HEK293 (cell line): ENCODE measurements around the gene FAM83E.
A peak's percentile ranks its signal among the peaks of the same experiment; 100 is the strongest.

Experiments
- CTCF ChIA-PET: fragments of 350-600 bp; formaldehyde crosslinking; extraction: SDS; loops from one replicate; lab custom pipeline; 2021; ENCODE audit warnings: antibody characterized with exemption; lab: Yijun Ruan, JAX
- POLR2A ChIA-PET: fragments of 300-600 bp; formaldehyde crosslinking; extraction: SDS; loops from one replicate; lab custom pipeline; 2020; ENCODE audit warnings: antibody characterized with exemption, inconsistent platforms; lab: Yijun Ruan, JAX
- H3K27ac ChIP-seq: fragments of 200-500 bp; sonication (Bioruptor generic); 2 replicates; pipeline ENCODE4 v1.5.1; 2014; ENCODE audit warnings: low read depth, low read length, control low read depth, inconsistent platforms; ENCODE audit errors: extremely low read depth
- H3K36me3 ChIP-seq, 2 experiments: fragments of 200-500 bp in 1 of 2; sonication (Bioruptor generic) in 1 of 2; 1 replicate in 1 of 2; 2 replicates in 1 of 2; pipeline ENCODE4 v1.5.1; 2014 to 2017; ENCODE audit warnings: inconsistent platforms in 2 of 2, low read length in 2 of 2; ENCODE audit not compliant: control insufficient read depth in 2 of 2, insufficient read depth in 1 of 2
- H3K4me1 ChIP-seq: fragments of 200-500 bp; sonication (Bioruptor generic); 2 replicates; pipeline ENCODE4 v1.5.1; 2014; ENCODE audit warnings: mild to moderate bottlenecking, low read length, inconsistent platforms; ENCODE audit not compliant: control insufficient read depth, insufficient read depth
- H3K4me3 ChIP-seq: 2 replicates; pipeline ENCODE4 v1.5.1; 2011; ENCODE audit warnings: low read depth, mild to moderate bottlenecking, control low read depth, low read length, moderate library complexity
- H3K9me3 ChIP-seq: fragments of 200-500 bp; sonication (Bioruptor generic); 2 replicates; pipeline ENCODE4 v1.5.1; 2014; ENCODE audit warnings: low read depth, low read length, inconsistent platforms; ENCODE audit not compliant: control insufficient read depth, insufficient read depth
- SETDB1 ChIP-seq: IDR thresholded peaks from one replicate; pipeline ENCODE4 v1.6.1; 2017; ENCODE audit warnings: mild to moderate bottlenecking, low read length, moderate library complexity, mixed read lengths; ENCODE audit not compliant: insufficient read length
- ZNF16 ChIP-seq: fragments of 450-650 bp; formaldehyde crosslinking; IDR thresholded peaks from 2 replicates; pipeline ENCODE4 v1.5.1; 2016; ENCODE audit warnings: low read depth, missing biosample characterization, missing genetic modification characterization
- ZNF24 ChIP-seq: fragments of 450-650 bp; formaldehyde crosslinking; IDR thresholded peaks from 2 replicates; pipeline ENCODE4 v1.5.1; 2016; ENCODE audit warnings: missing biosample characterization, missing genetic modification characterization
- ZNF274 ChIP-seq, 2 experiments: fragments of 200-500 bp in 1 of 2; fragments of 450-650 bp in 1 of 2; sonication (Bioruptor generic) in 1 of 2; formaldehyde crosslinking in 1 of 2; IDR thresholded peaks; 2 replicates each; pipeline versions ENCODE4 v1.5.1 to v1.6.1; 2014 to 2016; ENCODE audit warnings: borderline replicate concordance in 1 of 2, inconsistent platforms in 1 of 2, low read length in 1 of 2, missing biosample characterization in 1 of 2, missing genetic modification characterization in 1 of 2
- ZNF404 ChIP-seq: fragments of 450-650 bp; formaldehyde crosslinking; IDR thresholded peaks from 2 replicates; pipeline ENCODE4 v1.5.1; 2017; ENCODE audit warnings: missing biosample characterization, missing genetic modification characterization
- ZNF416 ChIP-seq: fragments of 450-650 bp; formaldehyde crosslinking; IDR thresholded peaks from 2 replicates; pipeline ENCODE4 v1.5.1; 2016; ENCODE audit warnings: missing biosample characterization, missing genetic modification characterization
- ZNF621 ChIP-seq: fragments of 450-650 bp; formaldehyde crosslinking; IDR thresholded peaks from 2 replicates; pipeline ENCODE4 v1.5.1; 2017; ENCODE audit warnings: missing biosample characterization, missing genetic modification characterization
- ZNF768 ChIP-seq: fragments of 450-650 bp; formaldehyde crosslinking; IDR thresholded peaks from 2 replicates; pipeline ENCODE4 v1.5.1; 2018; ENCODE audit warnings: missing biosample characterization, mild to moderate bottlenecking, missing genetic modification characterization
- TF ChIP-seq, protein P1 (sequence below): fragments of 450-650 bp; formaldehyde crosslinking; IDR thresholded peaks from 2 replicates; pipeline ENCODE4 v1.5.1; 2016; ENCODE audit warnings: missing biosample characterization, missing genetic modification characterization, borderline replicate concordance
- TF ChIP-seq, protein P2 (sequence below): fragments of 450-650 bp; formaldehyde crosslinking; IDR thresholded peaks from 2 replicates; pipeline ENCODE4 v1.5.1; 2016; ENCODE audit warnings: missing biosample characterization, missing genetic modification characterization

Gene FAM83E

DNA sequence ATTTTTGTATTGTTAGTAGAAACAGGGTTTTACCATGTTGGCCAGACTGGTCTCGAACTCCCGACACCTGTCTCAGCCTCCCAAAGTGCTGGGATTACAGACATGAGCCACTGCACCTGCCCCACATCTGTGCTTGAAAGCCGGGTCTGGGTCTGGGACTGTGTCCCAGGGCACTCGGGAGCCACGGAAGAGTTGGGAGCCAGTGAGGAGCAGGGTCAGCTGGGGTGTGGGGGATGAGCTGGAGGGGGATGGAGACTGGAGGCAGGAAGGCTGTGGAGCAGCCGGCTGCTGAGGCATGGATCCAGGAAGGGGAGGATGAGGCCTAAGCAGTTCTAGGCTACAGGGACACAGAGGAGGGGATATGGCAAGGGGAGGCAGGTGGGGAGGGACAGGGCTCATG, 19.0 kb downstream of the FAM83E start:
- Histone ChIP-seq H3K4me1 (no peaks in the 10 kb centered on the region), H3K4me3 (no peak overlapping the region), H3K9me3 (no peaks in the 10 kb centered on the region), H3K27ac (no peak overlapping the region), H3K36me3 (no peaks in the 10 kb centered on the region)
- CTCF ChIA-PET, result interaction anchor here (0.5 to 2.6 kb wide), 5 partner anchors 11 to 380 kb away, joined by 3 to 15 read pairs (median 4); no protein-coding TSS in a partner anchor
- POLR2A ChIA-PET, result interaction anchor here (0.6 to 2.0 kb wide), 2 partner anchors 14 to 18 kb away, joined by 3 to 6 read pairs; partner anchors contain the start of gene FAM83E
- TF ChIP-seq ZNF416 (no peak), ZNF16 (peak; percentile 71; the same call in 1 of the 2 replicates)

DNA sequence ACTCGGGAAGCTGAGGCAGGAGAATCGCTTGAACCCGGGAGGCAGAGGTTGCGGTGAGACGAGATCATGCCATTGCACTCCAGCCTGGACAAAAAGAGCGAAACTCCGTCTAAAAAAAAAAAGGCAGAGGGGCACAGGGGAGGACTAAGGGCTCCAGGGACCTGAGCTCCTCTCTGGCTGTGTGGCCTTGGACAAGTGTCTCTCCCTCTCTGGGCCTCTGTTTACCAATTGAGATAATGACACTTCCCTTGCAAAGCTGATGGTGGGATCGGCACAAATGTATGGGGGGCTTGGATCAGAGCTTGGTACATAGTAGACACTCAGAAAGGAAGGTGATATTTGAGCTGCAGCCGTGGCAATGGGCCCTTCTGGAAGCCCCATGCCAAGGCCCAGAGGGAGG, 19.7 kb downstream of the FAM83E start:
- no peak overlapping the region for H3K4me3 ChIP-seq
- ChIA-PET POLR2A (interaction anchor here (0.6 to 2.0 kb wide), 3 partner anchors 15 to 24 kb away, joined by 3 to 6 read pairs (median 5); partner anchors contain the start of genes FAM83E, RPL18 and SPHK2), CTCF (interaction anchor here (0.5 to 2.6 kb wide), 6 partner anchors 11 to 281 kb away, joined by 3 to 15 read pairs (median 3); no protein-coding TSS in a partner anchor)
- no peaks in the 10 kb centered on the region for H3K36me3 ChIP-seq
- no peaks in the 10 kb centered on the region for H3K4me1 ChIP-seq
- no peaks in the 10 kb centered on the region for H3K9me3 ChIP-seq
- H3K27ac ChIP-seq, result no peak overlapping the region
- TF ChIP-seq ZNF768 (tag by site-specific recombination) (peak; percentile 81; the same call in 1 of the 2 replicates), ZNF274 (IDR thresholded peaks at IDR 0.05; ENCODE audit: low read length) (no peak), ZNF274 (tag by site-specific recombination; IDR thresholded peaks at IDR 0.05; ENCODE audit: borderline replicate concordance) (no peak), ZNF621 (tag by site-specific recombination) (no peak), ZNF24 (tag by site-specific recombination) (no peak)
- TF ChIP-seq, protein P1, sequence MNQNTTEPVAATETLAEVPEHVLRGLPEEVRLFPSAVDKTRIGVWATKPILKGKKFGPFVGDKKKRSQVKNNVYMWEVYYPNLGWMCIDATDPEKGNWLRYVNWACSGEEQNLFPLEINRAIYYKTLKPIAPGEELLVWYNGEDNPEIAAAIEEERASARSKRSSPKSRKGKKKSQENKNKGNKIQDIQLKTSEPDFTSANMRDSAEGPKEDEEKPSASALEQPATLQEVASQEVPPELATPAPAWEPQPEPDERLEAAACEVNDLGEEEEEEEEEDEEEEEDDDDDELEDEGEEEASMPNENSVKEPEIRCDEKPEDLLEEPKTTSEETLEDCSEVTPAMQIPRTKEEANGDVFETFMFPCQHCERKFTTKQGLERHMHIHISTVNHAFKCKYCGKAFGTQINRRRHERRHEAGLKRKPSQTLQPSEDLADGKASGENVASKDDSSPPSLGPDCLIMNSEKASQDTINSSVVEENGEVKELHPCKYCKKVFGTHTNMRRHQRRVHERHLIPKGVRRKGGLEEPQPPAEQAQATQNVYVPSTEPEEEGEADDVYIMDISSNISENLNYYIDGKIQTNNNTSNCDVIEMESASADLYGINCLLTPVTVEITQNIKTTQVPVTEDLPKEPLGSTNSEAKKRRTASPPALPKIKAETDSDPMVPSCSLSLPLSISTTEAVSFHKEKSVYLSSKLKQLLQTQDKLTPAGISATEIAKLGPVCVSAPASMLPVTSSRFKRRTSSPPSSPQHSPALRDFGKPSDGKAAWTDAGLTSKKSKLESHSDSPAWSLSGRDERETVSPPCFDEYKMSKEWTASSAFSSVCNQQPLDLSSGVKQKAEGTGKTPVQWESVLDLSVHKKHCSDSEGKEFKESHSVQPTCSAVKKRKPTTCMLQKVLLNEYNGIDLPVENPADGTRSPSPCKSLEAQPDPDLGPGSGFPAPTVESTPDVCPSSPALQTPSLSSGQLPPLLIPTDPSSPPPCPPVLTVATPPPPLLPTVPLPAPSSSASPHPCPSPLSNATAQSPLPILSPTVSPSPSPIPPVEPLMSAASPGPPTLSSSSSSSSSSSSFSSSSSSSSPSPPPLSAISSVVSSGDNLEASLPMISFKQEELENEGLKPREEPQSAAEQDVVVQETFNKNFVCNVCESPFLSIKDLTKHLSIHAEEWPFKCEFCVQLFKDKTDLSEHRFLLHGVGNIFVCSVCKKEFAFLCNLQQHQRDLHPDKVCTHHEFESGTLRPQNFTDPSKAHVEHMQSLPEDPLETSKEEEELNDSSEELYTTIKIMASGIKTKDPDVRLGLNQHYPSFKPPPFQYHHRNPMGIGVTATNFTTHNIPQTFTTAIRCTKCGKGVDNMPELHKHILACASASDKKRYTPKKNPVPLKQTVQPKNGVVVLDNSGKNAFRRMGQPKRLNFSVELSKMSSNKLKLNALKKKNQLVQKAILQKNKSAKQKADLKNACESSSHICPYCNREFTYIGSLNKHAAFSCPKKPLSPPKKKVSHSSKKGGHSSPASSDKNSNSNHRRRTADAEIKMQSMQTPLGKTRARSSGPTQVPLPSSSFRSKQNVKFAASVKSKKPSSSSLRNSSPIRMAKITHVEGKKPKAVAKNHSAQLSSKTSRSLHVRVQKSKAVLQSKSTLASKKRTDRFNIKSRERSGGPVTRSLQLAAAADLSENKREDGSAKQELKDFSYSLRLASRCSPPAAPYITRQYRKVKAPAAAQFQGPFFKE (tag by site-specific recombination), result no peak
- TF ChIP-seq, all 188 proteins: peak for 1

DNA sequence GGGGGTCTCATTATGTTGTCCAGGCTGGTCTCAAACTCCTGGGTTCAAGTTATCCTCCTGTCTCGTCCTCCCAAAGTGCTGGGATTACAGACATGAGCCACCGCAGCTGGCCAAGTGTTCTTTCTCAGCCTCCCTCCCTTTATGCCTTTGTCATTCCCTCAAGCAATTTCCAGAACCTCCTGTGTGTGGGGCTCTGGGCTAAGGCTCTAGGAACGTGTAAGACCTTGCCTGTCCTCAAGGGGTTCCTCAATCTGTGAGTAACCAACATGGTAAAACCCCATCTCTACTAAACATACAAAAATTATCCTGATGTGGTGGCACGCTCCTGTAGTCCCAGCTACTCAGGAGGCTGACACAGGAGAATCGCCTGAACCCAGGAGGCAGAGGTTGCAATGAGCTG, 23.9 kb downstream of the FAM83E start:
- H3K9me3 ChIP-seq, result no peaks in the 10 kb centered on the region
- H3K4me1 ChIP-seq, result no peaks in the 10 kb centered on the region
- ChIA-PET CTCF (interaction anchor here (0.6 to 12.4 kb wide), 5 partner anchors 16 to 252 kb away, joined by 3 to 272 read pairs (median 51); partner anchors contain the start of gene SPACA4), POLR2A (no interaction called here)
- TF ChIP-seq ZNF404 (no peak), SETDB1 (no peak)
- TF ChIP-seq, protein P2, sequence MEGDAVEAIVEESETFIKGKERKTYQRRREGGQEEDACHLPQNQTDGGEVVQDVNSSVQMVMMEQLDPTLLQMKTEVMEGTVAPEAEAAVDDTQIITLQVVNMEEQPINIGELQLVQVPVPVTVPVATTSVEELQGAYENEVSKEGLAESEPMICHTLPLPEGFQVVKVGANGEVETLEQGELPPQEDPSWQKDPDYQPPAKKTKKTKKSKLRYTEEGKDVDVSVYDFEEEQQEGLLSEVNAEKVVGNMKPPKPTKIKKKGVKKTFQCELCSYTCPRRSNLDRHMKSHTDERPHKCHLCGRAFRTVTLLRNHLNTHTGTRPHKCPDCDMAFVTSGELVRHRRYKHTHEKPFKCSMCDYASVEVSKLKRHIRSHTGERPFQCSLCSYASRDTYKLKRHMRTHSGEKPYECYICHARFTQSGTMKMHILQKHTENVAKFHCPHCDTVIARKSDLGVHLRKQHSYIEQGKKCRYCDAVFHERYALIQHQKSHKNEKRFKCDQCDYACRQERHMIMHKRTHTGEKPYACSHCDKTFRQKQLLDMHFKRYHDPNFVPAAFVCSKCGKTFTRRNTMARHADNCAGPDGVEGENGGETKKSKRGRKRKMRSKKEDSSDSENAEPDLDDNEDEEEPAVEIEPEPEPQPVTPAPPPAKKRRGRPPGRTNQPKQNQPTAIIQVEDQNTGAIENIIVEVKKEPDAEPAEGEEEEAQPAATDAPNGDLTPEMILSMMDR, result peak; percentile 51; the same call in 1 of the 2 replicates
- H3K4me3 ChIP-seq, result no peak overlapping the region
- H3K27ac ChIP-seq, result no peak overlapping the region
- no peaks in the 10 kb centered on the region for H3K36me3 ChIP-seq
